D341Med (cell line): ENCODE data around the gene PRX.
"Not testable (repeated sequence)": the region's sequence is repeated elsewhere in the genome, so short reads cannot be mapped to it uniquely, and the experiment has no call there.

ENCODE experiments used
- DNase-seq: peaks from one replicate; pipeline ENCODE4 v3.0.0; 2012; ENCODE audit warnings: low spot score

PRX gene

DNA sequence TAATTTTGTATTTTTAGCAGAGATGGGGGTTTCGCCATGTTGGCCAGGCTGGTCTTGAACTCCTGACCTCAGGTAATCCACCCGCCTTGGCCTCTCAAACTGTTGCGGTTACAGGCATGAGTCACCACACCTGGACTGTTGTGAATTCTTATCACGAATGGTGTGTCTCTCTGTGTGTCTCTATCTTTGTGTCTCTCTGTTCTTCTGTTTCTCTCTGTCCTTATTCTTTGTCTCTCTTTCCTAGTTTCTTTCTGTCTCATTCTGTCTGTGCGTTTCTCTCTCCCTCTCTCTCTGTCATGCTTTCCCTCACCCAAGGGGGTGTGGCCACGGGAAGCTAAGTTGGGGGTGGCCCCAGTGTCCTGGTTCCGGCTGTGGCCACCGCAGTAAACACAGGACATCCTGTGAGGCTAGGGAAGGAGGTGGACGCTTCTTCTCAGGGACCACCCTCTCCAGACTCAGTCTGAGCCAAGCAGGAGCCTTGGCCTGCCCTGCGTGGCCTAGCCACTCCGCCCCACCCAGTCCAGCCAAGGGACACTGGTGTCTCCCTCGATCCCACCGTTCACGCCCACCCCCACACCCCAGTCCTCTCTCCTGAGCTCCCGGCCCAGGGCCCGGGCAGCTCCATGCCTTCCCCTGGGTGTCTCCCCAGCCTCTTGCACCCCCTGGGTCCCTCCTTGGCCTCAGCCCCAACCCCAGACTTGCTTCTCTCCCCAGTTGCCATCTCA, 3.9 kb upstream of the PRX start:
- no peak for DNase-seq

DNA sequence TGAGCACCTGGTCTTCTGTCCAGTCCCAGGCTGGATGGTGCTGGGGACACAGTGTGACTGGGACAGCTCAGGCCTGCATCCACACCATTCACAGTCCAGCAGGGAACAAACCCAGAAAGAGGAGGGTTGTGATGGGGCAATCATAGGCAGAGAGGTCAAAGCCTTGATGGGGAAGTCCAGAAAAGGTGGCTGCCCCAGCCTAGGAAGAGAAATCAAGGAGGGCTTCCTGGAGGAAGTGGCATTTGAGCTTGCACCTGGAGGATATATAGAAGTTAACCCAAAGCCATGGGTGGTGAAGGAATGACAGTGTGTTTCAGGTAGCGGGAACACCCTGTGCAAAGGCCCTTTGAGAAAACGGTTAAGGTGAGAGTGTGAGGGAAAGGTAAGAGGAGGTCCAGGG, 2.6 kb upstream of the PRX start:
- DNase-seq = no peak

GRCh38 chr19:40414542-40415535, 1.7 kb upstream of the PRX start:
- DNase-seq = no peak

- no peak for DNase-seq
These were observed 312 bp downstream of the PRX start for GRCh38 chr19:40412866-40413265.

GRCh38 chr19:40411958-40412499, 1.1 kb downstream of the PRX start:
- no peak for DNase-seq

GRCh38 chr19:40411125-40411842, 1.9 kb downstream of the PRX start:
- no peak for DNase-seq

DNA sequence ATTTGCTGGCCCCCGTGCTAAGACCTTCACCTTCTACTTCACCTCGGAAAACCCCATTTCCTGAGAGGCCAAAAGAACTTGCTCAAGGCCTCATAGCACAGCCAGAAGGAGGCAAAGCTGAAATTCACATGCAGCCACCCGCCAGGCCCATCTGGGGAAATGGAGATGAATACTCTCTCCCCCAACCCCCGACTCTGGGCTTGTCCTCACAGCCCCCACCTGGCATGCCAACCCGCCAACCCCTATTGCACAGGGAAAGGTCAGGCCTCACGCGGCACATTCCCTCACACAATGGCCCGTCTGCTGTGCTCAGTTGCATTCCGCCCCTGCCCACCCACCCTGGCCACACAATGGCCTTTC, 3.2 kb downstream of the PRX start:
- no peak for DNase-seq

GRCh38 chr19:40408598-40408925, 4.6 kb downstream of the PRX start:
- DNase-seq = not testable (repeated sequence)

GRCh38 chr19:40407714-40408597, 5.2 kb downstream of the PRX start:
- no peak for DNase-seq

DNA sequence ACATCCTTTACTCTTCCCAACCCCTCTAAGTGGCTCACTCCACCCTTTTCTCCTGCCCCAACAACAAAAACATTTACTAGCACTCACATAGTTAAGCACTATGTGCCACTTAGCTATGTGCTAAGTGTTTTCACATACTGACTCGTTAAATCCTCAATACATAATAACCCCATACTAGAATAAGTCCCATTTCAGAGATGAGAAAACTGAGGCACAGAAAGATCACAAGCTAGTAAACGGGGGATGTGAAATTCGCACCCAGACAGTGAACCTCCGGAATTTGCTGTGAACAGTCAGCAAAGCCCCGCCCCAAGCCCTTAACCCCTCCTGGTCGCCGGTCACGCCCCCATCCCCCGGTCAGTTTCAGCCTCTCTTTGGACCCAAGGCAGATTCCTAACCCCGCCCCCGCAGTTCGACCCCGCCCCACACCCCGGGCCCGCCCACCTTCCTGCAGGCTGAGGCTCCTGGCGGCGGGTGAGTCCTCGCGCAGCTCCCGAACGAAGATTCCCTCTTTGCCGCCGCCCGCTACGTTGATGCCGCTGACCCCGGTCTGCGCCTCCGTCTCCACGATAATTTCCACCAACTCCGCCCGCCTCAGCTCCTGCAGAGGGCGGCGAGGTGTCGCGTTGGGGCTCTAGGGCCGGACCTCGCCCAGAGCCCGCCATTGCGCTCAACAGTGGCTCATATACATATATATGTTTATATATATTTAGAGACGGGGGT, 9.8 kb downstream of the PRX start:
- DNase-seq = peak; percentile 89

DNA sequence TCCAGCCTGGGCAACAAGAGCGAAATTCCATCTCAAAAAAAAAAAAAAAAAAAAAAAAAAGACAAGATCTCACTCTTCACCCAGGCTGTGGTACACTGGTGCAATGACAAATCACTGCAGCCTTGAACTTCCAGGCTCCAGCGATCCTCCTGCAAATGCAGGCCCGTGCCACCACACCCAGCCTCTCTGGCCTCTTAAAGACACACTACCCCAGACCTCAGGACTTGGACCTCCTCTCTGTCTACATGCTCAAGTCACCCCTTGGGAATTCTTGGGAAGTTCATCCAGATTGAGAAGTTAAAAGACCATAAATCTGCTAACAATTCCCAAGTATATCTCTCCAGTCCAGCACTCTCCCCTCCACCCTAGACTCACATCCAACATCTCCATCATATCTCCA, 12.6 kb downstream of the PRX start:
- DNase-seq = no peak

- DNase-seq = no peak
These were observed 14.6 kb downstream of the PRX start for GRCh38 chr19:40398417-40399131.

- DNase-seq = no peak
These were observed 15.6 kb downstream of the PRX start for GRCh38 chr19:40397568-40397906.

DNA sequence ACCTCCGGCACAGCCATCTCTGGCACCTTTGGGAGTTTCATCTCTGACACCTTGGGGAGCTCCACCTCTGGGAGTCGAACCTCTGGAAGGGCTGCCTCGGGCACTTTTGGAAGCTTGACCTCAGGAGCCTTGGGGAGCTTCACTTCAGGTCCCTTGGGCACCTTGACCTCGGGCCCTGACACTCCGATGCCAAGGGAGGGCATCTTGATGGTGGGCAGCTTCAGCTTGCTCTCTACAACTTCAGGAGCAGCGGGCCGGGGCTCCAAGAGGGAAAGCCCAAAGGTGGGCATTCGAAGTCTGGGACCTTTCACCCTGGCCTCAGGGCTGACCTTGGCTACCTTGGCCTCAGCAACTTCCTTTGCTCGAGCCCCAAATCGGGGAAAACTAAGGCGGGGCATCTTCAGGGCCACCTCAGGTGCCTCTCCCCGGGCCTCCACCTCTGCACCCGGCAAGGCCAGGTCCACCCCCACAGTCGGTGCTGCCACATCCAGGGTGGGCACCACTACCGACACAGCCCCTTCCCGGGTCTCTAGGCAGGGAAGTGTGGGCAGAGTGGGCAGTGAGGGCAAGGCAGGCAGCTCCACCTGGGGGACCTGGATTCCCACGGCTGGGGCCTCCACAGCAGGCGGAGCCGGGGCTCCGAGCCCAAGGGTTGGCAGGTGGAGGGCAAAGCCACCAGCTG, 16.2 kb downstream of the PRX start:
- no peak for DNase-seq

GRCh38 chr19:40395956-40396355, 17.2 kb downstream of the PRX start:
- DNase-seq = no peak

DNA sequence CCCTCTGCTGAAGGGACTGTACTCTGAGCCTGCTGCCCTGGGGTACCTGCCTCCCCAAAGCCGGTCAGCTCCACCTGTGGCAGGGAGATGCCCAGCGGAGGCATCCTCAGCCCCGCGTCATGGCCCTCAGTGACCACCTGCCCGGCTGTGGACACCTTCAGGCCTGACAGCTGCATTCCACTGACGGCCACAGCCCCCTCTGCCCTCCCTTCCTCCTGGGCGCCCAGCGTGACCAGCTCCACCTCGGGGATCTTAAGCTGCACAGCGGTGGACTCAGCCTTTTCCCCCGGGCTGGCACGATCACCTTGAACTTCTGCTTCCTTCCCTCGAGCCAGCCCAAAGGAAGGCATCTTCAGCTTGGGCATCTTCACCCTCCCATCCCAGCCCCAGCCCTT, 18.4 kb downstream of the PRX start:
- DNase-seq = no peak

- DNase-seq = no peak
These were observed 19.0 kb downstream of the PRX start for GRCh38 chr19:40393894-40394815.

GRCh38 chr19:40392894-40393517, 20.2 kb downstream of the PRX start:
- DNase-seq = peak; percentile 63
